RCC 7860 (cell line): Measurements from ENCODE around the gene AHNAK.
"Not testable (repeated sequence)": the region's sequence is repeated elsewhere in the genome, so short reads cannot be mapped to it uniquely, and the experiment has no call there.

Experiments
- DNase-seq: peaks from one replicate; pipeline ENCODE4 v3.0.0-alpha.2; 2015; ENCODE audit warnings: low spot score
- FAIRE-seq: peaks from 2 replicates; lab custom pipeline; 2012; peaks lifted over from hg19 to GRCh38; lab: Jason Lieb, UNC

Gene AHNAK

DNA sequence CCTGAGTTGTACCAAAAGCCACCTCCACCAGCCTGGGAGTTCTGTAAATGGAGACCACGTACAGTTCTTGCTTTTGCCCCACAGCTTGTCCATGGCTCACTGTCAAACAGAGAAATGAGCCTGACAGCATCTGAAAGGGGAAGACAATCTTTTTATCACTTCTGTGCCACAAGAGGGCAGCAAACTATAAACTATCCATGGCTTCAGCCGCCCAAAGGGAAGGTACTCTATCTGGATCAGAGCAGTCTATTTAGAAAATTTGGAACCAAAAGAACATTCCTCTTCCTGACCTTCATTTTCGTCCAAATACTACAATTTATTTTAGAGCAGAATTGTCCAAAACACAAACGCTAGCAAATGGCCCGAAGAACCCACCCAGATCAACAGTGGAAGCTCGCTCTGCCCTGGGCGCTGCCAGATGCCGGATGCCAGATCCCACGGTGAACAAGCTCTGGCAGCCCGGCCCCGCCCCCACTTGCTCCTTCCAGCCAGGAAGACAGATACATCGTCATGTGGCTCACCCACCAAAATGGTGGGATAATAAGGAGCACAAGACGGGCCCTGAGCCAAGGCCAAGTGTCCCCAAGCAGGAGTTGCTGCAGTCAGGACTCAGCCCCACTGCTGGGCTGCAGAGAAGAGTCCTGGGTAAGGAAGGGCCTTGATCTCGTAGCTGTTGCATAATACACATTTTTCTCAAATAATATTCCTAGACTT lies 151.6 kb downstream of the AHNAK start:
- peak; percentile 73 for DNase-seq
- FAIRE-seq = peak; percentile 75

DNA sequence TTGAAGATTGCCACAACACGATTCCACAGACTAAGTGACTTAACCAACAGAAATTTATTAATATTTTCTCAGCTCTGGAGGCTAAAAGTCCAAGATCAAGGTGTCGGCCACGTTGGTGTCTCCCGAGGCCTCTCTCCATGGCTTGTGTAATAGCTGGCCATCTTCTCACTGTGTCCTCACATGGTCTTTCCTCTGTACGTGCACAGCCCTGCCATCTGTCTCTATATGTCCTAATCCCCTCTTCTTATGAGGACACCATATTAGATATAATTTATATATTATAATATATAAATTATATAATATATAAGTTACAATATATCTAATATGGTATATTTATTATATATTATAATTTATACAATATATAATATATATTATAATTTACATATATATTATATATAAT lies 152.9 kb downstream of the AHNAK start:
- FAIRE-seq = no peak
- DNase-seq = no peak

DNA sequence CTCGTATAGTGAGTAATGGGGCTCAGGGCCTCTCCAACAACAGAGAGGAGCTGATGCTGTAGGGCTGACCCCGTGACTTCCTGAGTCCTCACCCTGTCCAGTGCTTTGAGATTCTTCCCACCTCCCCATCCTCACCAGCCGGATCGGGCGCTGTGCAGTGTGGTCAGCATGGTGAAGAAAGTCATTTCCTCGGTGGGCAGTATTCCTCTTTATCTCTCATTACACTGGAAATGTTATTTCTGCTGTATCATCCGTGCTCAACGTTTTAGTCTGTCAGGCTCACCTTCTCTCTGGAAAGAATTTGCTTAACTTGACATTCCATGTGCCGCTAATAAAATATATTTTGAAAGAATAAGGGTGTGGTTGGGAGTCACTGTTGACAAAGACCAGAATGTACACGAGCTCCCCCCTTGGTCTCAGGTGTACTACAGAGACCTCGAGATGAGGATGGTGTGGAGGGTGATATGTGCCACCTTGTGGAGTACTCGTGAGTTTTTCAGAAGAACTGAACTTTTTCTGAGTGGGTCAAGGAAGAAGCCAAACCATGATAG lies 153.5 kb downstream of the AHNAK start:
- DNase-seq (peak; percentile 14), FAIRE-seq (no peak)

DNA sequence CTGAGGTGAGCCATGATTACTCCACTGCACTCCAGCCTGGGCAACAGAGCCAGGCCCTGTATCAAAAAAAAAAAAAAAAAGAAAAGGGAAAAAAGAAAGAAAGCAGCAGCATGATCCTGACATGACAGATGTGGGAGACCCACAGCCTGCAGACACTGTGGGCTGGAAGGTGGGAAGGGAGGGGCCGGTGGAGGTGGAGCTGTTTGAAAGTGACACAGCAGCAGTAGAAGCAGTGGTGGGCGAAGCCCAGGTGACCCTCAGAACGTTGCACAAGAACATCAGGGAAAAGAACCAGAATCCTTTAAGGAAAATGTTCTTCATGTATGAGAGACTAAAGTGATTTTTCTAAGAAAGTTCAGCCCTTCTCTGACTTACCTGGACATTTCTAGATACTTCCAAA lies 154.1 kb downstream of the AHNAK start:
- DNase-seq (no peak), FAIRE-seq (no peak)

DNA sequence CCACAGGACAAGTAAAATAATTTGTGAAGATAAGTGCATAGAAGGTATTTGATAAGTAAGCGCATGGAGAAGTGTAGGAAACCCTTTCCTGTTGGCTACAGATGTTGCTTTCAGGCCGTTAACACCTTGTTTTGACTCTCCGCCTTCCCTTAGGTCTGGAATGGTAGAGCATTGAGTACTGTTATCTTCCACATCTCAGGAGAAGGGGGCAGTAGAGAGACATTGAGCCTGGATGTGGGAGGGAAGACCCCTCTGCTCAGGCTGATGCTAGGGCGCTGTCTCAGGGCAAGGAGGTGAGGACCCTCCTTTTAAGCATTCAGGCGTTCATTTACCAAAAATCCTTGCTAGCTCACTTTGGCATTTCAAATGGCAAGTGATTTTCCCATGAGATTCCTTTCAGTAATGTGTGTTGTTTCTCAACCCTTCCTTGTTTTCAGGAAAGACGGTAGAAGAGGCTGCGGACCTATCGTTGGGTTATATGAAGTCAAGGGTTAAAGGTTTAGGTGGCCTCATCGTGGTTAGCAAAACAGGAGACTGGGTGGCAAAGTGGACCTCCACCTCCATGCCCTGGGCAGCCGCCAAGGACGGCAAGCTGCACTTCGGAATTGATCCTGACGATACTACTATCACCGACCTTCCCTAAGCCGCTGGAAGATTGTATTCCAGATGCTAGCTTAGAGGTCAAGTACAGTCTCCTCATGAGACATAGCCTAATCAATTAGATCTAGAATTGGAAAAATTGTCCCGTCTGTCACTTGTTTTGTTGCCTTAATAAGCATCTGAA lies 154.8 kb downstream of the AHNAK start:
- no peak for FAIRE-seq
- DNase-seq = no peak

DNA sequence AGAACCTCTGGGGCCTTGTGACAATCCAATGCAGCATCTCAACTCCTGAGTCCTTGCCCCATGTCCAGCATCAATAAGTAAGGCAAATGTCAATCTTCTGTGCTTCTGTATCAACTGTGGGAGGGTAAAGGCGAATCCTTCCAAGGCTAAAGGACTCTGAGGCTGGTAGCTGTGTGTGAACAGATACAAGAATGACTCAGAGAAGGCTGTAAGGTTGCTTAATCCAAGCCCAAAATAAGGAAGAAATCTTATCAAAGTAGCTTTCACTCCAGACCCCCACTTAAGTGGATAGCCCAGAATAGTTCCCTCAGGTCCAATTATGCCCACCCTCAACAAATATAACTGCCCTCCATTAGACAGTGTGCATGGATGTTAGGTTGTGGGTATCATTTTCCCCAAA lies 155.9 kb downstream of the AHNAK start:
- no peak for FAIRE-seq
- no peak for DNase-seq

DNA sequence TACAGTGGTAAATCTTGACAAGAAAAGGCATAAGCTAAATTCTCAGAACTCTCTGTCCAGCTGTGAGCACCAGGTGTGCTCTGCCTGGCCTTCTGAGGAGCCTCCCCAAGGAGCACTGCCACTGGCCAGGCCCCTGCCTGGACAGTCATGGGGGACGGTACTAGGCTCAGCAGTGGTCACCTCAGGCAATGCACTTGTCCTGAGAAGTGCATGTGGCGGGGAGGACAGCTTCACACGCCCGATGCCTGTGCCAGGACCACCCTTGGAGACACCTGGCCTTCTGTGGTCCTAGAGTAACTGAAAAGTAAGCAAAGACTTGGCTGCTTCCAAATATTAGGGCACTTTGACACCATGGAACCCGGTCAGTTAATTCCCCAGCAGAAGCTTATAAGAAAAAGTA lies 156.4 kb downstream of the AHNAK start:
- FAIRE-seq (no peak), DNase-seq (no peak)

DNA sequence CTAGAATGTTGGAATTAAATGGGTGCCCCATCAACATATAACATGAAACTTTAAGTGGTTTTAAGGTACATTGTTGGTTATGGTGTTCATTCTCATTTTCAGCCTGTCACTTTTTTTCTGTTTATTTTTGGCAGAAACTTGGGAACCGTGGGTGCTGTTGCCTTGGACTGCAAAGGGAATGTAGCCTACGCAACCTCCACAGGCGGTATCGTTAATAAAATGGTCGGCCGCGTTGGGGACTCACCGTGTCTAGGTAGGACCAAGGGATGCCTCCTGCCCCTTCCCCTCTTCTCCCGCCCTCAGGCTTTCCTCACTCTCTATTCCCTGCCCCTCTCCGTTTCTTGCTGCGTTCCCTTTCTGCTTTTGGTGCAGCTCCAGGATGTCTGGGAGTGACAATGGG lies 157.6 kb downstream of the AHNAK start:
- FAIRE-seq (no peak), DNase-seq (no peak)

DNA sequence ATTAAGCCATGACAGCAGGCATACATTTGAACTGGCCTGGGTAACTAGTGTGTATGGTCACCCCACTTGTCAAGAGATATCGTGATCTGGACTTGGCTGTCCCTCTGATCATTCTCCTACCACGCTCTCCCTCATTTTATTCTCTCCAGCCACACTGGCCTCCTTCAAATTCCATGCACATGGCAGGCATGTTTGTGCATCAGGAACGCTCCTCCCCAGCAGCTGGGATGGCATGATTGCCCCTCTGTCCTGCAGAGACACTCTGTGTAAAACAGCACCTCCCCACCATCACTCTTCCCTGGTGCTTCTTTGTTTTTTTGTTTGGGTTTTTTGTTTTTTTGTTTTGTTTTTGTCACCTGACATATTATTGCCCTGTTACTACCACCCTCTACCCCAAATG lies 159.2 kb downstream of the AHNAK start:
- FAIRE-seq = no peak
- DNase-seq = no peak

DNA sequence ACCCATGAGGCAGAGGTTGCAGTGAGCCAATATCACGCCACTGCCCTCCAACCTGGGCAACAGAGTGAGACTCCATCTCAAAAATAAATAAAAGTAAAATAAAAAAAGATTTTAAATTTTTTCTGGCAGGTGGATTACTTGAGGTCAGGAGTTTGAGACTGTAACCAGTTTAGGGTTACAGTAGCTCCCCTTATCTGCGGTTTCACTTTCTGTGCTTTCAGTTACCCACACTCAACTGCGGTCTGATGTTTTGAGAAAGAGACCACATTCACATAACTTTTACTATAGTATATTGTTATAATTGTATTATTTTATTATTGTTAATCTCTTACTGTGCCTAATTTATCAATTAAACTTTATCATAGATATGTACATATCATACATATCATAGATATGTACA lies 160.5 kb downstream of the AHNAK start:
- not testable (repeated sequence) for DNase-seq

DNA sequence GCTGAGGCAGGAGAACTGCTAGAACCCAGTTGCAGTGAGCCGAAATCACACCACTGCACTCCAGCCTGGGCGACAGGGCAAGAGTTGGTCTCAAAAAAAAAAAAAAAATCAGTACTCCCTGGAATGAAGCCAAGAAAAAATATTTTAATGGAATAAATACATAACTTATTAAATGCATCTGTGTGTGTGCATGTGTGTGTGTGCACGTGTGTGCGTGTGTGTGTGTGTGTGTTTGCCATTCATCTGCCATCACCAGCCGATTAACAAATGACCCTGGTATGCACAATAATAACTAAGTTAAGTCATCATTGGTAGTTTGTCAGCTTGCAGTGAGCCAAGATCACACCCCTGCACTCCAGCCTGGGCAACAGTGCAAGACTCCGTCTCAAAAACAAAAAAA lies 162.8 kb downstream of the AHNAK start:
- DNase-seq (no peak), FAIRE-seq (no peak)

More for the DNA sequence above, 160.5 kb downstream of the AHNAK start:
- FAIRE-seq = not testable (repeated sequence)
